Lower leg skin (tissue), 3 donors: ENCODE data around the gene PAX5.

Experiments
- POLR2A ChIP-seq, 2 donors: fragments of 450-650 bp; IDR thresholded peaks; one replicate each; pipeline ENCODE4 v1.6.1; 2016 to 2017; ENCODE audit warnings: antibody characterized with exemption in 2 of 2, mild to moderate bottlenecking in 1 of 2, moderate library complexity in 1 of 2
- TF ChIP-seq, protein P1 (sequence below), 3 donors: fragments of 450-650 bp; IDR thresholded peaks; one replicate each; pipeline ENCODE4 v1.5.1; 2016; ENCODE audit warnings: antibody characterized with exemption in 3 of 3, mild to moderate bottlenecking in 3 of 3, moderate library complexity in 2 of 3

DNA sequence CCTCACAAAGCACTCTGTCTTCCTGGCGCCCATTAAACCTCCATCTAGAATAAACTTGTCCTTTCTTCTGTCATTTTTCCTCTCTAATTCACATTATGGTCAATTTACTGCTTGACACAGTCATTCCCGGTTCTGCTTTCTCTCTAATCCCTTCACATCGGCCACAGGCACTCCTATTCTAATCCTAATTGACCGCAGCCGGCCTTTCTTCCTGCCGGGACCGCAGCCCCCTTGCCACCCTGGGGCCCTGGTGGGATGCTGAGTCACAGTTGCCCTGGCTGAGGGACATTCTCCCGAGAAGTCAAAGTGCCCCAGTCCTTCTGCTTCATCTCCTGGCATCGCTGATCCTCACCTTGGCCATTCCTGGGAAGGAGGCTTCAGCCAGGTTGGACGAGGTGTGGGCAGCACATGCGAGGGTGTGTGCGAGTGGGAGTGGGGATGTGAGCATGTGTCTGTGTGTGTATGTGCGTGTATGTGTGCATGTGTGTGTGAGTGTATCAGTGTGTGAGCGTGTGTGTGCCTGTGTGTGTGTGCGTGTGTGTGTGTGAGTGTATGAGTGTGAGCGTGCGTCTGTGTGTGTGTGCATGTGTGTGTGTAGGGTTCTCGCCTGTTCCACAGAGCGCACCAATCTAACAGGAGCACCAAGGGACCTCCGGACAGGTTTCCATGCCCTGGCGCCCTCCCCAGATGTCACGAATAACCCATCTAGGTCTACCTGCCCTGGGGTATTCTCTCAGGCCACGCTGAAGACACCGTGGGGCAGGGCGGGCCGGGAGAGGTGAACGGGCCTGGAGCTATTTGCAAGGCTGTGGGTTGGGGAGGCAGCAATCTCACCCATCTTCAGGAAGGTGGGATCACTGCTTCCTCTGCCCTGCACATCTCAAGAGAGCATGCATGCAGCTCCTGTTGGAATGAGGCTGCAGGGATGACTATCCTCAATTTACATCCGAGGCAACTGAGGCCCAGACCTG lies 191.2 kb downstream of the PAX5 start:
- no peak for TF ChIP-seq POLR2A (IDR thresholded peaks at IDR 0.05)
- TF ChIP-seq, protein P1, sequence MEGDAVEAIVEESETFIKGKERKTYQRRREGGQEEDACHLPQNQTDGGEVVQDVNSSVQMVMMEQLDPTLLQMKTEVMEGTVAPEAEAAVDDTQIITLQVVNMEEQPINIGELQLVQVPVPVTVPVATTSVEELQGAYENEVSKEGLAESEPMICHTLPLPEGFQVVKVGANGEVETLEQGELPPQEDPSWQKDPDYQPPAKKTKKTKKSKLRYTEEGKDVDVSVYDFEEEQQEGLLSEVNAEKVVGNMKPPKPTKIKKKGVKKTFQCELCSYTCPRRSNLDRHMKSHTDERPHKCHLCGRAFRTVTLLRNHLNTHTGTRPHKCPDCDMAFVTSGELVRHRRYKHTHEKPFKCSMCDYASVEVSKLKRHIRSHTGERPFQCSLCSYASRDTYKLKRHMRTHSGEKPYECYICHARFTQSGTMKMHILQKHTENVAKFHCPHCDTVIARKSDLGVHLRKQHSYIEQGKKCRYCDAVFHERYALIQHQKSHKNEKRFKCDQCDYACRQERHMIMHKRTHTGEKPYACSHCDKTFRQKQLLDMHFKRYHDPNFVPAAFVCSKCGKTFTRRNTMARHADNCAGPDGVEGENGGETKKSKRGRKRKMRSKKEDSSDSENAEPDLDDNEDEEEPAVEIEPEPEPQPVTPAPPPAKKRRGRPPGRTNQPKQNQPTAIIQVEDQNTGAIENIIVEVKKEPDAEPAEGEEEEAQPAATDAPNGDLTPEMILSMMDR (IDR thresholded peaks at IDR 0.05): no peak
